B cell (primary cell): ENCODE measurements around the gene ASMTL.

Experiments
- EZH2 ChIP-seq: IDR thresholded peaks from 2 replicates; pipeline ENCODE4 v1.6.1; 2012; ENCODE audit warnings: borderline replicate concordance, low read depth, mild to moderate bottlenecking, moderate library complexity, low read length; ENCODE audit not compliant: insufficient read depth, poor library complexity, severe bottlenecking
- TF ChIP-seq, protein P1 (sequence below): fragments of 200-600 bp; IDR thresholded peaks from one replicate; pipeline ENCODE4 v1.8.0; 2022; ENCODE audit warnings: antibody characterized with exemption, mild to moderate bottlenecking

- TF ChIP-seq, protein P1, sequence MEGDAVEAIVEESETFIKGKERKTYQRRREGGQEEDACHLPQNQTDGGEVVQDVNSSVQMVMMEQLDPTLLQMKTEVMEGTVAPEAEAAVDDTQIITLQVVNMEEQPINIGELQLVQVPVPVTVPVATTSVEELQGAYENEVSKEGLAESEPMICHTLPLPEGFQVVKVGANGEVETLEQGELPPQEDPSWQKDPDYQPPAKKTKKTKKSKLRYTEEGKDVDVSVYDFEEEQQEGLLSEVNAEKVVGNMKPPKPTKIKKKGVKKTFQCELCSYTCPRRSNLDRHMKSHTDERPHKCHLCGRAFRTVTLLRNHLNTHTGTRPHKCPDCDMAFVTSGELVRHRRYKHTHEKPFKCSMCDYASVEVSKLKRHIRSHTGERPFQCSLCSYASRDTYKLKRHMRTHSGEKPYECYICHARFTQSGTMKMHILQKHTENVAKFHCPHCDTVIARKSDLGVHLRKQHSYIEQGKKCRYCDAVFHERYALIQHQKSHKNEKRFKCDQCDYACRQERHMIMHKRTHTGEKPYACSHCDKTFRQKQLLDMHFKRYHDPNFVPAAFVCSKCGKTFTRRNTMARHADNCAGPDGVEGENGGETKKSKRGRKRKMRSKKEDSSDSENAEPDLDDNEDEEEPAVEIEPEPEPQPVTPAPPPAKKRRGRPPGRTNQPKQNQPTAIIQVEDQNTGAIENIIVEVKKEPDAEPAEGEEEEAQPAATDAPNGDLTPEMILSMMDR = no peak
- TF ChIP-seq EZH2 = no peak
Observed at GRCh38 chrX:1485033-1485432, 32.3 kb upstream of the ASMTL start.
